NB4 (cell line): ENCODE measurements around the gene TLDC2.

Experiments used
- DNase-seq: peaks from one replicate; pipeline ENCODE4 v3.0.0; 2010; ENCODE audit warnings: low read depth
- H3K4me3 ChIP-seq: one replicate; pipeline ENCODE4 v1.5.1; 2011; ENCODE audit warnings: mild to moderate bottlenecking, low read depth, low read length, moderate library complexity
- MYC ChIP-seq: IDR thresholded peaks from 2 replicates; pipeline ENCODE4 v1.6.1; 2011; ENCODE audit warnings: low read depth, low read length
- POLR2A ChIP-seq: IDR thresholded peaks from 2 replicates; pipeline ENCODE4 v1.6.1; 2011; ENCODE audit warnings: mild to moderate bottlenecking; ENCODE audit not compliant: insufficient read length; ENCODE audit errors: extremely low read depth
- TF ChIP-seq, protein P1 (sequence below): IDR thresholded peaks from 2 replicates; pipeline ENCODE4 v1.6.1; 2011; ENCODE audit warnings: low read depth, low read length
- TF ChIP-seq, protein P2 (sequence below): IDR thresholded peaks from one replicate; pipeline ENCODE4 v1.5.1; 2012; ENCODE audit warnings: low read depth, low read length

TLDC2 gene

DNA sequence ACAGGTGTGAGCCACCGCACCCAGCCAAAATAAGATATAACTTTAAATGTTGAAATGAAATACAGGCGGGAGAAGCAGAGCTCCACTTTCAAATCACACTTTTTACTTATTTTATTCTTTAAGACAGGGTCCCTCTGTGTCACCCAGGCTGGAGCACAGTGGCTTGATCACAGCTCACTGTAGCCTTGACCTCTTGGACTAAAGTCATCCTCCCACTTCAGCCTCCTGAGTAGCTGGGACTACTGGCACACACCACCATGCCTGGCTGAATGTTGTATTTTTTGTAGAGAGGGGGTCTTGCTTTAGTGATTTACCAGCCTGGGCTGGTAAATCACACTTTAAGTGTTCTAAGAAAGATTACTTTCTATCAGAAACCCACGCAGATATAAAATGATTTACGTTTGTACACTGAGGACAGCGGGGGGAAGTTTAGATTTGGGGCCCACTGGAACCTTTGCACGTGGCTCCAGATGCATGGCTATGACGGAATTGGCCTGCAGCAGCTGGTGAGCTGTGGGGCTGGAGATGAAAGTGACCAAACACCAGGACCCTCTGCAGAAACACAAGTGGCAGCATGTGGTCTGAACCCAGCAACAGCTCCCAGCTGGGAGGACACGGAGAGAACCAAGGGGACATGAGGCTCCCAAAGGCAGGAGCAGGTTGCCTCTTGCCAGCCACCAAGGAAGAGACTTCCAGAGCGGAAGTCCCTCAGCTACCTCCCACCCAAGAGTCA lies 26.4 kb upstream of the TLDC2 start:
- no peak for DNase-seq
- TF ChIP-seq, protein P1, sequence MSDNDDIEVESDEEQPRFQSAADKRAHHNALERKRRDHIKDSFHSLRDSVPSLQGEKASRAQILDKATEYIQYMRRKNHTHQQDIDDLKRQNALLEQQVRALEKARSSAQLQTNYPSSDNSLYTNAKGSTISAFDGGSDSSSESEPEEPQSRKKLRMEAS = no peak
- no peak for TF ChIP-seq POLR2A
- TF ChIP-seq, protein P2, sequence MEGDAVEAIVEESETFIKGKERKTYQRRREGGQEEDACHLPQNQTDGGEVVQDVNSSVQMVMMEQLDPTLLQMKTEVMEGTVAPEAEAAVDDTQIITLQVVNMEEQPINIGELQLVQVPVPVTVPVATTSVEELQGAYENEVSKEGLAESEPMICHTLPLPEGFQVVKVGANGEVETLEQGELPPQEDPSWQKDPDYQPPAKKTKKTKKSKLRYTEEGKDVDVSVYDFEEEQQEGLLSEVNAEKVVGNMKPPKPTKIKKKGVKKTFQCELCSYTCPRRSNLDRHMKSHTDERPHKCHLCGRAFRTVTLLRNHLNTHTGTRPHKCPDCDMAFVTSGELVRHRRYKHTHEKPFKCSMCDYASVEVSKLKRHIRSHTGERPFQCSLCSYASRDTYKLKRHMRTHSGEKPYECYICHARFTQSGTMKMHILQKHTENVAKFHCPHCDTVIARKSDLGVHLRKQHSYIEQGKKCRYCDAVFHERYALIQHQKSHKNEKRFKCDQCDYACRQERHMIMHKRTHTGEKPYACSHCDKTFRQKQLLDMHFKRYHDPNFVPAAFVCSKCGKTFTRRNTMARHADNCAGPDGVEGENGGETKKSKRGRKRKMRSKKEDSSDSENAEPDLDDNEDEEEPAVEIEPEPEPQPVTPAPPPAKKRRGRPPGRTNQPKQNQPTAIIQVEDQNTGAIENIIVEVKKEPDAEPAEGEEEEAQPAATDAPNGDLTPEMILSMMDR = no peak
- TF ChIP-seq MYC = no peak
- no peak overlapping the region for H3K4me3 ChIP-seq

DNA sequence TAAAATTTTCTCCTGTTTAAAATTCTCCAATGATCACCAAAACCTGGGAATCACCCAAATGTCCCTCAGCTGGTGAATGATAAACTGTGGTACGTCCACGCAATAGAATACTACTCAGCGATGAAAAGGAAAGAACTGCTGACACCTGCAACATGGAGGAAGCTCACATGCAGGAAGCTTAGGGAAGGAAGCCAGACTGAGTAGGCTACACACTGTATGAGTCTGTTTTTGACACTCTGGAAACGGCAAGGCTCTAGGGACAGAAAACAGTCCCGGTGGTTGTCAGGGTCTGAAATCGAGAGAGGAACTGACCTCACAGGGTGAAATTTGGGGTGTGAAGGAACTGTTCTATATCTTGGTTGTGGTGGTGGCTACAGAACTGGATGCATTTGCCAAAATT lies 25.2 kb upstream of the TLDC2 start:
- TF ChIP-seq POLR2A (no peak), MYC (no peak)
- TF ChIP-seq, protein P1 = no peak
- TF ChIP-seq, protein P2 = no peak
- no peak for DNase-seq
- no peak overlapping the region for H3K4me3 ChIP-seq

DNA sequence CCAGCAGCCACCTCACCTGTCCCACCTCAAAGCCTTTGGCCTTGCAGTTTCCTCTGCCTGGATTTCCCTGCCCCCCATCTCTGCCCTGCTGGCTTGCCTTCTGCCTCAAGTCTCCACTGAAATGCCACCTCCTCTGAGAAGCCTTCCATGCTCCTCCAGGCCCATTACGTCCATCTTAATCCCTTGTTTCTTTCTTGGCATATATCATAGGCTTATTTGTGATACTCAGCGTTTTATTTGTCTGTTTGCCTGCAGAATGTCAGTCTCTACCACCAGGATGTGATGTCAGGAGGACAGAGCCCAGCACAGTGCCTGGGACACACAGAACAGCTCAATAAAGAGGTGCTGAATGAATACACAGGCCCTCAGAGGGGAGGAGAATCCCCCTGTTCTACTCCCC lies 24.4 kb upstream of the TLDC2 start:
- no peak overlapping the region for H3K4me3 ChIP-seq
- TF ChIP-seq, protein P2 = no peak
- TF ChIP-seq MYC = no peak
- TF ChIP-seq, protein P1 = no peak
- TF ChIP-seq POLR2A = no peak

DNA sequence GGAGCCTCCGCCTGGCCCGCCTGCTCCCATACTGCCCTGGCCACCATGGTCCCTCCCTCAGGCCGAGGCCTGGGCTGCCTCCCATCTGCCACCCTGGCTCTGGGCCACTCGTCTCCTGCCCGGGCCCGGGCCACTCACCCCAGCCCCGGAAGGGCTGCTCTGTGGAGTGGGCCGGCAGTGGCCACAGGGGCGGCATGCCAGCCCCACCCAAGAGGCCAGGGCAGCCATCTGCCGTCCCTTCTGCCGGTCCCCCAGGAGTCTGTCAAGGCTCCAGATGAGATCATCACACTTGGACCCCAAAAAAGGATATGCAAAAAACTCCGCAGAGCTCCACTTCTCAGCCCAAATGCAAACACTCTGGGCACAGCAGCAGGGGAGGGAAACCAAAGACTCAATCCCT lies 23.8 kb upstream of the TLDC2 start:
- no peak for DNase-seq
- TF ChIP-seq, protein P1 = no peak
- no peak overlapping the region for H3K4me3 ChIP-seq

More for the DNA sequence above, 24.4 kb upstream of the TLDC2 start:
- DNase-seq = no peak

DNA sequence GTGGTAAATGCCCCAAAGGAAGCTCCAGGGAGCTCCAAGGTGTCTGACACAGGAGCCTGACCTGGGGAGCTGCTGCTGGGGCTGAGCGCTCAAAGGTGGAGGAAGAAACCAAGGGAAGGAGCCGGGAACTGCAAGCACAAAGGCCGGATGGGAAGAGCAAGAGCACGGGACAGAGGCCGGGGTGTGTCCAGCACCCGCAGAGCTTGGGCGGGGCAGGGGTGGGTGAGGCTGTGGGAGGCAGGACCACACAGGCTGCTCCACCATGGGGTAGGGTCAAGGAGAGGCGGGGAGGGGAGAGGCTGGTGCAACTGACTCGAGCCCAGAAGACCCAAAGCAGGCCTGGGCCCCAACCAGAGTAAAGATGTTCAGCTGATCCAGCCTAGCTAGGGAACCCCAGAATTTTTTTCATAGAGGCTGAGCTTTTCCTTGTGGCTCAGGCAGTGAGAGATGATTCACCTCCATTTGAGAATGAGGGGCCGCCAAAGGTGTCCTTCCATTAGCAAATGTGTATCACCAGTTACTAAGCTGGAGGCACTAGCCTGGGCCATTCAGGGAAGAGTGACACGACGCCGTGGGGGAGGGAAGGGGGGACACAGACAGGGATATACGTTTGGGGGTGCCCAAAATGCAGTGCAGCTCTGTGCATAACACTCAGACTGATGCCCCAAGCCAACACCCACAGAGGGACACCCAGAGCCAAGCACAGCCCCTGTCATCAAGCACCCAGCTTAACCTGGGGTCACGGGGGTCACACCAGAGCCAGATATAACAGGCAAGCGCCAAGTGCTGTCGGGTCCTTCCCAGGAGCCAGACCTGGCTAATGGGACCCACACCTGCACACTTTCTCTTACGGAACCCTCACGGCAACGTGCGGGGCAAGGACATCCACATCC lies 21.3 kb upstream of the TLDC2 start:
- no peak for TF ChIP-seq MYC
- TF ChIP-seq, protein P2 = no peak
- TF ChIP-seq POLR2A = no peak
- TF ChIP-seq, protein P1 = no peak
- DNase-seq = no peak
- H3K4me3 ChIP-seq = no peak overlapping the region

DNA sequence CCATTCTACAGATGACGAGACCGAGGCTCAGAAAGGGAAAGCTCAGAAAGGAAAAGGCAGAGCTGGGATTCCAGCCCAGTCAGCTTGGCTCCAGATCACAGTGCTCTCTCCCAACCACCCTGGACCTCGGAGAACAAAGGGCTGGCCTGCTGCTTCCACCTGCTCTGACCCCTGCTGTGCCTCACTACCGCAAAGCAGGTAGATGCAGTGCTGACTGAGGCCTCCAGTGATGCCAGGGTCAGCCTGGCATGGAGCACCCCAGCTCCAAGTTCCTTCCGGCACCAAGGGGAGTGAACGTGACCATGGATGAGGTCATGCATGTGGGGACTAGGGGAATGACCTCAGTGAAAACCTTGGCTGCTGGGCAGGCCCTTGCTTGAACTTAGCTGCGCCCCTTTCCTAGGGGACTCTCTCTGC lies 20.7 kb upstream of the TLDC2 start:
- DNase-seq = no peak

More for the DNA sequence above, 20.7 kb upstream of the TLDC2 start:
- no peak overlapping the region for H3K4me3 ChIP-seq
- no peak for TF ChIP-seq POLR2A
- TF ChIP-seq MYC = no peak
- TF ChIP-seq, protein P1 = no peak
- TF ChIP-seq, protein P2 = no peak
